Peyer's patch (tissue), 4 donors: Measurements from ENCODE around the gene ADGRL3. TPM values are rescaled to one million over a fixed set of nuclear protein-coding genes. Genes with fewer than 3 reads are reported as not detected.
"Not testable (repeated sequence)": the region's sequence is repeated elsewhere in the genome, so short reads cannot be mapped to it uniquely, and the experiment has no call there.

ENCODE experiments used
- DNase-seq, 3 donors: peaks; one replicate each; pipeline ENCODE4 v3.0.0-alpha.2; 2017 to 2019
- H3K27ac ChIP-seq, 4 donors: fragments of 200-600 bp; sonication (generic); one replicate each; pipeline ENCODE4 v1.5.1; 2016 to 2019
- H3K27me3 ChIP-seq, 2 donors: fragments of 200-600 bp; sonication (generic); one replicate each; pipeline ENCODE4 v1.5.1; 2019
- H3K36me3 ChIP-seq, 3 donors: fragments of 200-600 bp; sonication (generic); one replicate each; pipeline ENCODE4 v1.5.1; 2016 to 2019
- H3K4me1 ChIP-seq, 4 donors: fragments of 200-600 bp; sonication (generic); one replicate each; pipeline ENCODE4 v1.5.1; 2016 to 2019
- H3K4me3 ChIP-seq, 4 donors: fragments of 200-600 bp; sonication (generic); 1 replicate in 3 of 4; 2 replicates in 1 of 4; pipeline ENCODE4 v1.5.1; 2016 to 2019; ENCODE audit warnings: mild to moderate bottlenecking in 1 of 4
- H3K9me3 ChIP-seq, 4 donors: fragments of 200-600 bp; sonication (generic); one replicate each; pipeline ENCODE4 v1.5.1; 2016 to 2019; ENCODE audit warnings: mild to moderate bottlenecking in 1 of 4
- CTCF ChIP-seq, 6 experiments: fragments of 450-650 bp in 4 of 6; fragments of 200-600 bp in 2 of 6; sonication (generic) in 1 of 6; IDR thresholded peaks; one replicate each; pipeline ENCODE4 v1.5.1; 2017 to 2019; ENCODE audit warnings: antibody characterized with exemption in 6 of 6, mild to moderate bottlenecking in 3 of 6, moderate library complexity in 1 of 6
- POLR2A ChIP-seq, 2 donors: fragments of 450-650 bp; IDR thresholded peaks; one replicate each; pipeline ENCODE4 v1.5.1; 2017; ENCODE audit warnings: antibody characterized with exemption in 2 of 2, mild to moderate bottlenecking in 2 of 2, moderate library complexity in 2 of 2
- total RNA-seq, 4 donors: library from RNA; depleted of rRNA; stranded (reverse); fragments of >200 nt; gene quantifications; one replicate each; pipeline ENCODE4 v1.1.0, GENCODE V29; 2016

The ADGRL3 gene
- total RNA-seq, 4 donors from 2014 or later, result 3.7 to 39.6 (median 9.1) TPM

DNA sequence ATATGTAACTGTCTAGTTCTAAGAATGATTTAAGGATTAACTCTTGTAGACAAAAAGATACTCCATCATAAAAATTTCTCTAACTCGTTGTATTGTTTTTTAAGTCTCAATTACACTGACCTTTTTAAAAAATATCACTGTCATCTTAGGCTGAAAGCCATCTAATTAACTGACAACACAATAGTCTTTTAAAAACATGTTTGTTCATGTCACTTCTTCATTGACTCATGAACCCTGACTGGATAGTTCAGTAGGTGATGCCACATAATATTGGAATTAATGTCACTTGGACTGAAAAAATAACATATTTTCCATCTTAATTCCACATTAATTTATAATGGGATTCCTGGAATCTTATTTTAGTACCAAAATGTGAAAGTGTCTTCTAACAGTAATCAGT, 179.3 kb downstream of the ADGRL3 start:
- no peaks in the 10 kb centered on the region for H3K9me3 ChIP-seq
- no peak for TF ChIP-seq POLR2A (IDR thresholded peaks at IDR 0.05)
- TF ChIP-seq CTCF (IDR thresholded peaks at IDR 0.05), result no peak

GRCh38 chr4:61380865-61381264, 180.7 kb downstream of the ADGRL3 start:
- H3K4me3 ChIP-seq, result no peak overlapping the region
- H3K4me1 ChIP-seq, result no peaks in the 10 kb centered on the region
- H3K9me3 ChIP-seq, result no peaks in the 10 kb centered on the region
- no peaks in the 10 kb centered on the region for H3K36me3 ChIP-seq
- no peak for TF ChIP-seq POLR2A (IDR thresholded peaks at IDR 0.05)
- no peaks in the 10 kb centered on the region for H3K27me3 ChIP-seq
- H3K27ac ChIP-seq, result no peak overlapping the region
- DNase-seq, result no peak

More for the DNA sequence above, 179.3 kb downstream of the ADGRL3 start:
- no peak for DNase-seq
- Histone ChIP-seq H3K36me3 (no peaks in the 10 kb centered on the region), H3K27me3 (no peaks in the 10 kb centered on the region), H3K4me1 (no peaks in the 10 kb centered on the region), H3K4me3 (no peak overlapping the region), H3K27ac (no peak overlapping the region)

- Histone ChIP-seq H3K36me3 (no peaks in the 10 kb centered on the region), H3K27ac (no peak overlapping the region), H3K9me3 (no peaks in the 10 kb centered on the region), H3K27me3 (no peaks in the 10 kb centered on the region), H3K4me1 (no peaks in the 10 kb centered on the region), H3K4me3 (no peak overlapping the region)
- DNase-seq, result no peak
- no peak for TF ChIP-seq POLR2A (IDR thresholded peaks at IDR 0.05)
- TF ChIP-seq CTCF (IDR thresholded peaks at IDR 0.05), result no peak
Observed at GRCh38 chr4:61385256-61385655, 185.1 kb downstream of the ADGRL3 start.

DNA sequence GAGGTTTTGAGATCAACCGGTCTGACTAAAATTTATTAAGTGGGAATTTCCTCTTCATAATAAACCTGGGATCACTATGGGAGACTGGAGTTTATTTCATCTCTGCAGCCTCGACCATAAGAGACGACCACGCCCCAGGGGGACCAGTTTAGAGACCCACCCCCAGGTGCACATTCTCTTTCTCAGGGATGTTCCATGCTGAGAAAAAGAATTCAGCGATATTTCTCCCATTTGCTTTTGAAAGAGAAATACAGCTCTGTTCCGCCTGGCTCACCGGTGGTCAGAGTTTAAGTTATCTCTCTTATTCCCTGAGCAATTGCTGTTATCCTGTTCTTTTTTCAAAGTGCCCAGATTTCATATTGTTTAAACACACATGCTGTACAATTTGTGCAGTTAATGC, 187.2 kb downstream of the ADGRL3 start:
- not testable (repeated sequence) for H3K27ac ChIP-seq, DNase-seq, H3K36me3 ChIP-seq, H3K9me3 ChIP-seq, H3K4me3 ChIP-seq, H3K27me3 ChIP-seq, H3K4me1 ChIP-seq

GRCh38 chr4:61389640-61390039, 189.5 kb downstream of the ADGRL3 start:
- no peaks in the 10 kb centered on the region for H3K27me3 ChIP-seq
- no peaks in the 10 kb centered on the region for H3K36me3 ChIP-seq
- no peaks in the 10 kb centered on the region for H3K4me1 ChIP-seq
- H3K9me3 ChIP-seq, result no peaks in the 10 kb centered on the region
- H3K27ac ChIP-seq, result no peak overlapping the region
- DNase-seq, result no peak
- H3K4me3 ChIP-seq, result no peak overlapping the region
- no peak for TF ChIP-seq CTCF (IDR thresholded peaks at IDR 0.05)
- no peak for TF ChIP-seq POLR2A (IDR thresholded peaks at IDR 0.05)

- H3K9me3 ChIP-seq, result no peaks in the 10 kb centered on the region
Observed at GRCh38 chr4:61395754-61396153, 195.6 kb downstream of the ADGRL3 start.

More at GRCh38 chr4:61395754-61396153, 195.6 kb downstream of the ADGRL3 start:
- Histone ChIP-seq H3K27ac (no peak overlapping the region), H3K4me1 (no peaks in the 10 kb centered on the region), H3K36me3 (no peaks in the 10 kb centered on the region), H3K4me3 (no peak overlapping the region), H3K27me3 (no peaks in the 10 kb centered on the region)
- TF ChIP-seq POLR2A (IDR thresholded peaks at IDR 0.05) (no peak), CTCF (IDR thresholded peaks at IDR 0.05) (no peak)
- DNase-seq, result no peak
